ENCODE data around the gene MRFAP1L1. TPM values are rescaled to one million over a fixed set of nuclear protein-coding genes. Genes with fewer than 3 reads are reported as not detected.

MRFAP1L1 gene
- total RNA-seq, 1 donor from 2014 or later, result 73.0 TPM

DNA sequence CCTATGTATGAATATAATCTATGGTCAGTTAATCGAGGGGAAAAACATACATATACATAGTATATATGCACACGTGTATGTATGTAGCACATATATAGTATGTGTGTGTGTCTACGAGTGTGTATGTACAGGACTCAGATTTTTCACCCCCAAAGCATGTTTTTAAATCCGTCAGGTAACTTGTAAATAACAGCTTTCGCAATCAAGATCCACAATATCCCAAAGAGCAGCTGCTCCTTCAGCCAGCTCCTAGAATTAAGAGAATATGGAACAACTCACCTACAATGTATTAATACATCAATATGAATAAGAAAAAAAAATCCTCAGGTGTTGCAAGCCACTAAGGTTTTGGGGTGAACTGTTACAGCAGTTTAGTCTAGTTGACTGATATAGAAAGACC lies 3.5 kb downstream of the MRFAP1L1 start:
- Mint-ChIP-seq H3K36me3 (peaks cover 63% of the 10 kb centered on the region), H3K4me1 (ENCODE audit: unreplicated experiment) (peaks cover 22% of the 10 kb centered on the region), H3K9me3 (peaks cover 28% of the 10 kb centered on the region), H3K4me3 (peak overlapping the region; percentile 11), H3K27ac (no peak overlapping the region), H3K27me3 (peaks cover 5% of the 10 kb centered on the region)
- TF ChIP-seq, protein P1, sequence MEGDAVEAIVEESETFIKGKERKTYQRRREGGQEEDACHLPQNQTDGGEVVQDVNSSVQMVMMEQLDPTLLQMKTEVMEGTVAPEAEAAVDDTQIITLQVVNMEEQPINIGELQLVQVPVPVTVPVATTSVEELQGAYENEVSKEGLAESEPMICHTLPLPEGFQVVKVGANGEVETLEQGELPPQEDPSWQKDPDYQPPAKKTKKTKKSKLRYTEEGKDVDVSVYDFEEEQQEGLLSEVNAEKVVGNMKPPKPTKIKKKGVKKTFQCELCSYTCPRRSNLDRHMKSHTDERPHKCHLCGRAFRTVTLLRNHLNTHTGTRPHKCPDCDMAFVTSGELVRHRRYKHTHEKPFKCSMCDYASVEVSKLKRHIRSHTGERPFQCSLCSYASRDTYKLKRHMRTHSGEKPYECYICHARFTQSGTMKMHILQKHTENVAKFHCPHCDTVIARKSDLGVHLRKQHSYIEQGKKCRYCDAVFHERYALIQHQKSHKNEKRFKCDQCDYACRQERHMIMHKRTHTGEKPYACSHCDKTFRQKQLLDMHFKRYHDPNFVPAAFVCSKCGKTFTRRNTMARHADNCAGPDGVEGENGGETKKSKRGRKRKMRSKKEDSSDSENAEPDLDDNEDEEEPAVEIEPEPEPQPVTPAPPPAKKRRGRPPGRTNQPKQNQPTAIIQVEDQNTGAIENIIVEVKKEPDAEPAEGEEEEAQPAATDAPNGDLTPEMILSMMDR (conservative IDR thresholded peaks at IDR 0.05), result no peak
- no peak for DNase-seq (ENCODE audit: extremely low spot score, unreplicated experiment)

DNA sequence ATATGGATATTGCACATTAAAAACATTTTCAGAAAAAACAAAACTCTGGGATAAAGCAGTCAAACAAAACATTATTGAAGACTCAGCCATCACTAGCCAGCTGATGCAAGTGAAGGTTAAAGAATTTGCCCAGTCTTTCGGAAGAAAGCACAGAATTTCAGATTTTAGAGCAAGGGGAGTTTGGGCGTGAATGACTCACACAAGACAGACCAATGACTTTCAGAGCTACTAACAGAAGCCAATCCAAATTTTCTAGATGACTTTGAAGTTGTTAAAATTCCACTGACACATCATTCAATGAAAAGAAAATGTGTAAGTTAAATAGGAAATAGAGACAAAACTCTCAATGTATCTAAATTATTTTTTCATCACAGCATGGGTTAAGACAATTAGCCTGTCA lies 4.0 kb downstream of the MRFAP1L1 start:
- TF ChIP-seq, protein P1 (conservative IDR thresholded peaks at IDR 0.05), result no peak
- Mint-ChIP-seq H3K4me3 (peak overlapping the region; percentile 7), H3K36me3 (peaks cover 65% of the 10 kb centered on the region), H3K9me3 (peaks cover 28% of the 10 kb centered on the region), H3K27ac (no peak overlapping the region), H3K4me1 (ENCODE audit: unreplicated experiment) (peaks cover 22% of the 10 kb centered on the region), H3K27me3 (peaks cover under 1% of the 10 kb centered on the region)
- DNase-seq (ENCODE audit: extremely low spot score, unreplicated experiment), result no peak

DNA sequence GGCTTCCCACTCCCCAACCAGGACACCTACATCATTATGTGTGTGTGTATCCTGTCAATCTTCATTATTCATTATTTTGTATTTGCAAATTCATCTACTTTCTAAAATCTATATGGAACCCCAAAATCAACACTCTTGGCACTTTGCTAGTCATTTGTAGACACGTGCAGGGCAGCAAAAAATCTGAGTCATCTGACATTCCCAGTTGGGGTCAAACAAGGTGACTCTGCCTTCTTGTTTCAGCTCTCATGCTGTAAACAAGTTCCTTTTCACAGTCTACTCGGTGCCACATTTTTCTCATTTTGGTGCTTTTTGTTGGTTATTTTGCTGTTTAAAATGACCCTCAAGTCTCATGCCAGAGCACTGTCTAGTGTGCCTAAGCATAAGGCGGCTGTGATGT lies 5.9 kb downstream of the MRFAP1L1 start:
- Mint-ChIP-seq H3K4me3 (no peak overlapping the region), H3K4me1 (ENCODE audit: unreplicated experiment) (peaks cover 15% of the 10 kb centered on the region), H3K36me3 (peaks cover 65% of the 10 kb centered on the region), H3K27ac (peak overlapping the region; percentile 9), H3K27me3 (no peaks in the 10 kb centered on the region), H3K9me3 (peaks cover 24% of the 10 kb centered on the region)
- TF ChIP-seq, protein P1 (conservative IDR thresholded peaks at IDR 0.05), result no peak
- no peak for DNase-seq (ENCODE audit: extremely low spot score, unreplicated experiment)

DNA sequence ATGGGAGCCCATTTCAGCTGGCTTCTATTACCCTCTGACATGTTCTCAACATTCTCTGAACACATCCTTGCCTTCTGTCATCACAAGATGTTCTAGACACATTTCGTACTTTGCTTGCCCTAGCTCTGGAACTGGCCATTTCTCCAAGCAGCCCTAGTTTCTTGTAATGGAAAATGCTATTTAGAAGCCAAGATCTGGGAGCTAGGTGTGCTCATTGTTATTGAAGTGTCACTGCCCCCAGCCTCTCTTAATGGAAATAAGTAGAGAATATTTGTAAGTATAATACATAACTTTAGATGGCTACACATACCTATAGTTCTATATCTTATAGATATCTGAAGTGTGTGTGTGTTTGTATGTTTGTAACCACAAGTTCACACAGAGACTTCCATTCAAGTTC lies 6.9 kb downstream of the MRFAP1L1 start:
- H3K4me3 Mint-ChIP-seq, result no peak overlapping the region
- H3K9me3 Mint-ChIP-seq, result peaks cover 19% of the 10 kb centered on the region
- no peaks in the 10 kb centered on the region for H3K27me3 Mint-ChIP-seq
- no peak overlapping the region for H3K27ac Mint-ChIP-seq
- peaks cover 8% of the 10 kb centered on the region for H3K4me1 Mint-ChIP-seq (ENCODE audit: unreplicated experiment)
- TF ChIP-seq, protein P1 (conservative IDR thresholded peaks at IDR 0.05), result no peak
- DNase-seq (ENCODE audit: extremely low spot score, unreplicated experiment), result no peak
- H3K36me3 Mint-ChIP-seq, result peaks cover 59% of the 10 kb centered on the region

DNA sequence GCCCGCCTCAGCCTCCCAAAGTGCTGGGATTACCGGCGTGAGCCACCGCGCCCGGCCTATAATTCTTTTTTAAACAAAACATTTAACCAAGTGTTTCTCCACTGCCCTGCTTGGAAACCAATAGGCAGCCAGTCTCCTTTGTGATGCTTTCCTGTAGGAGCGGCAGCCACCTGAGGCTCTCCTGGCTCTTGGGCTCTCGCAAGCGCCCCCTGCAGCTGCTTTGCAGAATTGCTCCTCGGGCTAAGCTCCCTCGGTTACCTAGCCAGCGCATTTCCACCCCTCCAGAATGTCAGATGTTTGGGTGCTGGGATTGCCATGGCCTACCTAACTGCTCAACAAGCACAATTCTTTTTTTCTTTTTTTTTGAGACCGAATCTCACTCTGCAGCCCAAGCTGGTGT lies 8.3 kb downstream of the MRFAP1L1 start:
- no peak for DNase-seq (ENCODE audit: extremely low spot score, unreplicated experiment)
- Mint-ChIP-seq H3K36me3 (peaks cover 48% of the 10 kb centered on the region), H3K27ac (no peak overlapping the region), H3K4me1 (ENCODE audit: unreplicated experiment) (peaks cover 2% of the 10 kb centered on the region), H3K4me3 (no peak overlapping the region), H3K9me3 (peaks cover 13% of the 10 kb centered on the region), H3K27me3 (no peaks in the 10 kb centered on the region)
- TF ChIP-seq, protein P1 (conservative IDR thresholded peaks at IDR 0.05), result peak; percentile 60

DNA sequence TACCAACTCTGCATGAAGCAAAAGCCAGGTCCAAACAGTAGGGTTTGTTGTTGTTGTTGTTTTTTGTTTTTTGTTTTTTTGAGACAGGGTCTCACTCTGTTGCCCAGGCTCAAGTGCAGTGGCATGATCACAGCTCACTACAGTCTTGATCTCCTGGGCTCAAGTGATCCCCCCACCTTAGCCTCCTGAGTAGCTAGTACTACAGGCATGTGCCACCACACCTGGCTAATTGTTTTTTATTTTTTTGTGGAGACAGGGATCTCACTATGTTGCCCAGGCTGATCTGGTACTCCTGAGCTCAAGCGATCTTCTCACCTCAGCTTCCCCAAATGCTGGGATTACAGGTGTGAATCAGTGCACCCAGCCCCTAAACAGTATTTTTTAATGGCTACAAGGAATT lies 9.8 kb downstream of the MRFAP1L1 start:
- TF ChIP-seq, protein P1 (conservative IDR thresholded peaks at IDR 0.05), result no peak
- H3K36me3 Mint-ChIP-seq, result peaks cover 36% of the 10 kb centered on the region
- H3K4me3 Mint-ChIP-seq, result no peak overlapping the region
- H3K27me3 Mint-ChIP-seq, result no peaks in the 10 kb centered on the region
- H3K27ac Mint-ChIP-seq, result no peak overlapping the region
- peaks cover 12% of the 10 kb centered on the region for H3K9me3 Mint-ChIP-seq
- H3K4me1 Mint-ChIP-seq (ENCODE audit: unreplicated experiment), result peaks cover 9% of the 10 kb centered on the region
- DNase-seq (ENCODE audit: extremely low spot score, unreplicated experiment), result no peak

Data from type B pancreatic cell (in vitro differentiated cells).